Measurements from ENCODE around the gene BSDC1.
A peak's percentile ranks its signal among the peaks of the same experiment; 100 is the strongest.
"Not testable (repeated sequence)": the region's sequence is repeated elsewhere in the genome, so short reads cannot be mapped to it uniquely, and the experiment has no call there.

The BSDC1 gene

DNA sequence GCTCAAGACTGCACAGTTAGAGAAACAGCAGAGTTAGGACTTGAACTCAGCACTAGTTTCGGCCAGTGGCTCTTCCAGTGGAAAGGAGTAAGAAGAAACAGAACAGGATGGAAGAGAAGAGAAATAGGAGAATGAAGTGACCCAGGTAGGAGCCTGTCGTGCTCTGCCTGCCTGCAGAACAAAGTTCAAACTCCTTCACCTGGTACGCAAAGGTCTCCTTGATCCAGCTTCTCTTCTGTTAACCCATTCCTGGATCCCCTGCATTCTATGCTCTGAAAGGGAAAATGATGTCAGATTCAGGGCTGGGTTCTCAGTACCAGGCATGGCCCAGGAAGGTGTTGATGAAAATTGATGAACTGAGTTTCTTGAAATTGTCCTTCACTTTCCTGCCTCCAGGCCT is 35.8 kb downstream of the BSDC1 start:
- no peak for DNase-seq (ENCODE audit: low read depth in 2 of 2)

GRCh38 chr1:32357614-32358013 is 36.6 kb downstream of the BSDC1 start:
- DNase-seq (ENCODE audit: low read depth in 2 of 2), result no peak

DNA sequence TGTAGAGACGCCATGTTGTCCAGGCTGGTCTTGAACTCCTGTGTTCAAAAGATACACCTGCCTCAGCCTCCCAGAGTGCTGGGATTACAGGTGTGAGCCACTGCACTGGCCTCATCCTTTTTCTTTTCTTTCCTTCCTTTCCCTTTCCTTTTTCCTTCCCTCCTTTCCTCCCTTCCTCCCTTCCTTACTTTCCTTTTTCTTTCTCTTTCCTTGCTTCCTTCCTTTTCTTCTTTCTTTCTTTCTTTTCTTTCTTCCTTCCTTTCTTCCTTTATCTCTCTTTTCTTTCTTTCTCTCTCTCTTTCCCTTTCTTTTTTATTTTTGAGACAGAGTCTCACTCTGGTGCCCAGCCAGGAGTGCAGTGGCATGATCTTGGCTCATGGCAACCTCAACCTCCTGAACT is 37.8 kb downstream of the BSDC1 start:
- DNase-seq (ENCODE audit: low read depth in 2 of 2), result no peak

GRCh38 chr1:32355778-32356177 is 38.5 kb downstream of the BSDC1 start:
- not testable (repeated sequence) for DNase-seq (ENCODE audit: low read depth in 2 of 2)

DNA sequence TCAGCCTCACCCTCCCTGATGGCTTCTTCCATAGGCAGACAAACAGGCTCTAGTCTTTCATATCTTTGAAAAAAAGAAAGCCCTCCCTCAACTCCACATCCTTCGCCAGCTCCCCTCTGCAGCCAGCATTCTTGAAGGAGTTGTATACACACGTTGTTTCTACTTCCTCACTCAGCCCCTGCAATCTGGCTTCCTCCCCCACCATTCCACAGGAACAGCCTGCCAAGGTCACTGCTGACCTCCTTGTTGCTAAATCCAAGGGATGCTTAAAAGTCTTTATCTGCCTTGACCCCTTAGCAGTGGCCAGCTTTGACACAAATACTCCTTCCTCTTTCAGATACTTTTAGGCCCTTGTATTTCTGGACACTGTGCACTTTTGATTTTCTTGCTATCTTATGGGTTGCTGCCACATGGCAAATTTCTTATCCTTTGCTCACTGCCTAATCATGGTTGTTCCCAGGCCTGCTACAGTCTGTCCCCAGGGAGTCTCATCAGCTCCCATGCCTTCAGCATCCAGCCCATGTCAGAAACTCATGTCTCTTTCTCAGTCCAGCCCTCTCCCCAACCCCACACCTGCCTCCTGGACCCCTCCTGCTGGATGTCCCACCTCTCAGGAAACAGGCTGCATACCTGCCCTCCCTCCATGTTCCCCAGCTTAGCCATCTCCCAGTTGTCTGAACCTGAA is 40.2 kb downstream of the BSDC1 start:
- DNase-seq (ENCODE audit: low read depth in 2 of 2), result no peak

- DNase-seq (ENCODE audit: low read depth in 2 of 2), result no peak
Measured at GRCh38 chr1:32353431-32353830, 40.8 kb downstream of the BSDC1 start.

GRCh38 chr1:32352831-32353383 is 41.3 kb downstream of the BSDC1 start:
- no peak for DNase-seq (ENCODE audit: low read depth in 2 of 2)

DNA sequence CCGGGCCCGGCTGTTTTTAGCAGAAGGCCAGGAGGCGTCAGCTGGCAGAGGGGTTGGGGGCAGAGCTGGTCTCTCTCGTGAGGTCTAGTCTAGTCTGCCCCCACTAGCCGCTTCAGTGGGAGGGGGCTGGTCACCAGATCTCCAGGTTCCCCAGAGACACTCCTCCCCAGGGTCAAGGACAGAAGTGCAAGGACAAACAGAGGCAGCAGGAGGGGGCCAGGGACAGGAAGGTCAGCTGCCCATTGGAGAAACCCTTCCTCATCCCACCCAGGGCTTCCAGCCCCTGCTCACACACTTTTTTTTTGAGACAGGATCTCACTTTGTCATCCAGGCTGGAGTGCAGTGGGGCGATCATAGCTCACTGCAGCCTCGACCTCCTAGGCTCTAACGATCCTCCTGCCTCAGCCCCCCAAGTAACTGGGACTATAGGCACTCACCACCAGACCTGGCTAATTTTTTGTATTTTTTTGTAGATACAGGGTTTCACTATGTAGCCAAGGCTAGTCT is 41.9 kb downstream of the BSDC1 start:
- DNase-seq (ENCODE audit: low read depth in 2 of 2), result no peak

- DNase-seq (ENCODE audit: low read depth in 2 of 2), result peak; percentile 70 to 79
Measured at GRCh38 chr1:32351399-32352238, 42.6 kb downstream of the BSDC1 start.

DNA sequence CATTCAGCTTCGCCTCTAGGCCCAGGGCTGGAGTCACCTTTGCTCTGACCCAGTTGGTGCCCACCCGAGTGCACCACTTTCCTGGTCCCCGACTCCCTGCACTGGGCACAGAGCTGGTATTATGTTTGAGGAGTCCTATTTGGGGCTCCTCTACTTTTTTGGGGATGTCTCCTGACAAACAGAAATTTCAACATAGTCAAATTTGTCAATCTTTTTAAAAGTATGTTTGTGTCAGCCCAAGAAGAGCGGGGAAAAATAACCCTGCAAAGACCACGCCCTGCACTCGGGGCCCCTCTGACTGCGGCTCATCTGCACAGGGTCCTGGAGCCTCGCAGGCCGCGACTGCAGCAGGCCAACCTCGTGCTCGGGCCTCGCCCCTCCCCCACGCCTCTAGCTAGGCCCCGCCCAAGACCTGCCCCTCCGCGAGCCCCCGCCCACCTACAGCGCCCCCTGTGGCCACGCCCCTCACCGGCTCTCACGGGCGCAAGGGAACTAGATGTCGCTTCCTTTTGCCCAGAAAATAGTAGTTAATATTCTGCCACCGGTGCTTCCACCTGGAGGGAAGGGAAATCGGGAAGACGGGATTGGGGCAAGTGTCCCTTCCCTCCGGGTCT is 43.3 kb downstream of the BSDC1 start:
- peak in 1 of 2 donors; percentile 46 for DNase-seq (ENCODE audit: low read depth in 2 of 2)

DNA sequence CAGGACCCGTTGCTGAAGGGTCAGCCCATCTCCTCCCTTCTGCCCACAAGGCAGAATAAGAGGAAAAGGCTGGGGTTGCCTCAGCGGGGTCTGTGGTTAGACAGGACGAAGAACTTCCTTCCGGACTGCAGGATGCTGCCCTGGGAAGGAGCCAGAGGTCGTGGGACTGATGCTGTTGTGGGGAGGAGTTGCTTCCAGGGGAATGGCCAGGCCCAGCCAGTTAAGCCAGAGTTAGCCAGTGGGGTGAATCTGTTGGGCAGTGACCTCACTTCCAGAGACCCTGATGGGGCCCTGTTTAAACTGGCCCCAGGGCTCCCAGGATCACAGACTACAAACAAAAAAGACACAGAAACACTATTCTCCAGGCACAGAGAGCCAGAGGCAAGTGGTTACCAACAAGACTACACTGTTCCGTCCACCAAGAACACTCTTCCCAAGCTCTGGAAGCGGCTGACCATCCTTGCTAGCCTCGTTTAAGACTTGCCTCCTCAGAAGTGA is 45.0 kb downstream of the BSDC1 start:
- no peak for DNase-seq (ENCODE audit: low read depth in 2 of 2)

DNA sequence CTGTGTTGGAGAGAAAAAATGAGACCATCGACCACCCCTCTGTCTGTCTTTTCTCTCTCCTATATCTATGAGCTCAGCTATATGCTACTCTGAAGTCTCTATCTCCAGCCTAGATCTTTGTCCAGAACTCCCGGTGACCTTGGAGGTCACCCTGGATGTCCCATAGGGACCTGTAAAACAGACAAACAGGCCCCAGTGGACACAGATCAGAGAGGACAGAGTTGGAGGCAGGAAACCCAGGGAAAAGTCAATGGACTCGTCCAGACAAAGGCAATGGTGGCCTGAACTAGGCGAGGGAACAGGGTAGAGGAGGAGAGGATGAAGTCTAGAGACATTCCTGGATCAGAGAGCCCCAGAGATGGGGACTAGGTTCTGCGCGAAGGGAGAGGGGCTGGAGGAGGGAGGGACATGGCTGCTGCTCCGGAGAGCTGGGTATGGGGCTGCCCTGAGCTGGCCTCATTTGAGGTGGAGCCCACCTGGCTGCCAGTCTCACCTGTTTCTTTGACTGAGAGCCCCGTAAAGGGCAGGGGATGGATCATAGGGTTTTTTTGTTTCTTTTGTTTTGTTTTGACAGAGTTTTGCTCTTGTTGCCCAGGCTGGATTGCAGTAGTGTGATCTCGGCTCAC is 47.6 kb downstream of the BSDC1 start:
- DNase-seq (ENCODE audit: low read depth in 2 of 2), result no peak

DNA sequence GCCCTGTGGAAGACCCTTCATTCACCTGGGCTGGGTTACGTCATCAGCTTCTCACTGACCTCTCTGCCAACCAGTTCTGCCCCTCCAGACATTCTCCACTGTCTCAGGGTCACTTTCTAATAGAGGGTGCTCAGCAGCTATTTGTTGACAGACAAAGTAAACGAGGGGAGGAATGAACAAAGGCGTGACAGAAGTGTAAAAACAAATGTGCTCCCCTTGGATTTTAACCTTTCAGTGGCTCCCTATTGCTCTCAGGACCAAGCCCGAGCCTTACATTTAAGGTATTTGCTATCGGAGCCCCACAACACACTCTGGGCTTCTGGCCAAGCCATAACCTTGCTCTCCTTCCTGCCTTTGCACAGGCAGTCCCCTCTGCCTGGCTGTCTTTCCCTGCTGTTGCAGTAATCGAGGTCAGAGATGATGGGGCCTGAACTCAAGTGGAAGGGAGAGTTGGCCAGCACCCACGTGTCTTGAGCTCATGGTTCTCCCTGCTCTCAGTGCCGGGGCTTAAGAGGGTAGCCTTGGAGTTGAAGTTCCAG is 48.9 kb downstream of the BSDC1 start:
- no peak for DNase-seq (ENCODE audit: low read depth in 2 of 2)

- DNase-seq (ENCODE audit: low read depth in 2 of 2), result no peak
Measured at GRCh38 chr1:32342704-32343103, 51.5 kb downstream of the BSDC1 start.

GRCh38 chr1:32341971-32342370 is 52.3 kb downstream of the BSDC1 start:
- DNase-seq (ENCODE audit: low read depth in 2 of 2), result no peak

DNA sequence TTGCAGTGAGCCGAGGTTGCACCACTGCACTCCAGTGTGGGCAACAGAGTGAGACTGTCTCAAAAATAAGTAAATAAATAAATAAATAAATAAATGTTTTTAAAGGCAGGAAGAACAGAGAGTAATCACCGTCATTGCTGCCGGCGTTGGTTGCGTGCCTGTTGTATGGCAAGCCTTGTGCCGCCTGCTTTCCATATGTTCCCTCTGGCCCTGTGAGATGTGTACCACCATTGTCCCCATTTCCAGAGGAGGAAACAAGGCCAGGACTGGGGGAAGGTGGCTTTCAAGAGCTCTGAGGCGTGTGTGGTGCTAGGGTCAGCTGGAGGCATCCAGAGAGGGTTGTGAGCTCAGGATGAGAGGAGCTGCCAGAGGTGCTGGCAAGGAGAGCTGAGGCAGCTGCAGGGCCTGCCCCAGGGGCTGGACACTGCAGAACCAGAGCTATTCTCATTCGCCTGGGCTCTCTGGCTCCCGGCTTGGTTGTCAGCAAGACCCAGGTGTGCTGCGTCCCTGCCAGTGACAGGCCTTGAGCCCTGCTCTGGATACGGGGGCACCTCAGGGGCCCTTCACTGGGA is 53.0 kb downstream of the BSDC1 start:
- no peak for DNase-seq (ENCODE audit: low read depth in 2 of 2)

DNA sequence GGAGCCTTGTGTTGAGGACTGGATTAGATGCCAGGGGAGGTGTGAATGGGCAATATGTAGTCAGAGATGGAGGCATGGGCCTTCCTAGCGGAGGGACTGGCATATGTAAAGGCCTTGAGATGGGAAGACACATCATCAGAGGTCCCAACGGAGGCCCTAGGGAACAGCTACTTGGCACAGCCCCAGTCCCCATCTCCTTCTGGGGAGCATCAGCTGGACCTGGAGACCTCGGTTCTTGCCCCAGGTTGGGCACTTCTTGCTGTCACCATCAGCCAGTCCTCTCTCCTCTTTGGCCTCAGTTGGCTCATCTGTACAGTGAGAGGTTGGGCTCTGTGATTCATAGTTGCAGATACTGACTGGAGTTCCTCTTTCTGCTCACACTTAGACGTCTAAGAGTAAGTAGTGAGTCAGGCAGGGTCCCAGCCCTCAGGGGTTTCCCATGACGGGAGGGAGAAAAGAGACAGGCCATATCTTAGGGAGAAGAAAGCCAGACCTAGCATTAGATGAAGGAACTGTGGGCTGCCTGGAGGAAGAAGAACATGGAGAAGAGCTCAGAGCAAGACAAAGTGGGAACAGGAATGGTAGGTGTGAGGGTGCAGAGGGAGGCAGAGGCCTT is 54.8 kb downstream of the BSDC1 start:
- DNase-seq (ENCODE audit: low read depth in 2 of 2), result no peak

- DNase-seq (ENCODE audit: low read depth in 2 of 2), result no peak
Measured at GRCh38 chr1:32338637-32339145, 55.5 kb downstream of the BSDC1 start.

- no peak for DNase-seq (ENCODE audit: low read depth in 2 of 2)
Measured at GRCh38 chr1:32337855-32338636, 56.2 kb downstream of the BSDC1 start.
